Fibroblast of gingiva (primary cell): Measurements from ENCODE around the gene HACD3.
A peak's percentile ranks its signal among the peaks of the same experiment; 100 is the strongest.
"Not testable (repeated sequence)": the region's sequence is repeated elsewhere in the genome, so short reads cannot be mapped to it uniquely, and the experiment has no call there.

Experiments used
- DNase-seq: peaks from one replicate; pipeline ENCODE4 v3.0.0-alpha.2; 2011; ENCODE audit warnings: low read depth

Gene HACD3

GRCh38 chr15:65599677-65600076 lies 69.4 kb downstream of the HACD3 start:
- DNase-seq: no peak

- no peak for DNase-seq
These were observed 72.9 kb downstream of the HACD3 start for GRCh38 chr15:65603134-65603533.

- no peak for DNase-seq
These were observed 73.3 kb downstream of the HACD3 start for GRCh38 chr15:65603559-65603958.

GRCh38 chr15:65610871-65611718 lies 80.8 kb downstream of the HACD3 start, which contains the start of gene INTS14:
TSS of gene INTS14 (minus strand) at chr15:65611131. CDS start at chr15:65607380, 3,751 bp downstream.
- peak; percentile 97 for DNase-seq

- no peak for DNase-seq
These were observed 81.8 kb downstream of the HACD3 start for GRCh38 chr15:65611888-65612615.

DNA sequence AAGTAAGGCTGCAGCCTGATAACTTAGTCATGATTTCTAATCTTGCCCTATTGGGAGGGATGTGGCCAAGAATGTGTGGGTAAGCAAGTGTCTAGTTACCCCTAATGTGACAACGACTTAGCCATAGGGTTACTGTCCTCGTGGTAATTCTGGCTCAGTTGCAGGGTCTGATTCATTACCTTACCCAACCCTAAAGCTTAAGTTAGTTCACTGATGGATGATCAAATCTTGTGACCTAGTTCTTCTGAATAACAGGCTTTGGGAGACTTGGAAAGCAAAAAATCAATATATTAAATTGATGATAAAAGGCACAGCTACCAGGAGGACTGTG lies 82.3 kb downstream of the HACD3 start:
- peak; percentile 10 for DNase-seq

DNA sequence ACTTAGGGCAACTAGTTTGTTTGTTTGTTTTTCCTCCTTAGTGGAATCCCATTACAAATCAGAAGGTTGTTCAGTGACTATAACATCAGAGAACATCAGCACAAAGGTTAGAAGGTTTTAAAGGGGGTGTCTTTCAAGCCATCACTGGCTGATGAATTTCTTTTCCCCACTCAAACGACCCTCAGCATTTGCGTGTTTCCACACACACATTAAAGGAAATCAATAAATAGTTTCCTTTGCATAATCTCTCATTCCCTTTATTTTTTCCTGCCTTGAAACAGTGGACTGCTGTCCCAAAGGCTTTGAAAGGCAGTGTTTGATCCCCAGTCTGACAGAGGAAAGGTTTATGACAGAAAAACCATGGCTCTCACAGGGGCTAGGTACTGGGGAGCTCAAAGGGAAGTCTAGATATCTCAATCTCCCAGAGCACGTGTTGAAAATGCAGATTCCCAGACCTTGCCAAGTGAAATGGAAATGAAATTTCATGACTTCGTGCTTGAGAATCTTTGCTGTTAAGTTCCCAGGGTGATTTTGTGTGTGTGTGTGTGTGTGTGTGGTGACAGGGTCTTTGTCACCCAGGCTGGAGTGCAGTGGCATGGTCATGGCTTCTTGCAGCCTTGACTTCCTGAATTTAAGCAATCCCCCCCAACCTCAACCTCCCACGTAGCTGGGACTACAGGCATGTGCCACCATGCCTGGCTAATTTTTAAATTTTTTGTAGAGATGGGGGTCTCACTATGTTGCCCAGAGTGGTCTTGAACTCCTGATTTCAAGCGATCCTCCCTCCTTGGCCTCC lies 82.9 kb downstream of the HACD3 start:
- no peak for DNase-seq

GRCh38 chr15:65615887-65616286 lies 85.6 kb downstream of the HACD3 start:
- not testable (repeated sequence) for DNase-seq

GRCh38 chr15:65618560-65619109 lies 88.4 kb downstream of the HACD3 start:
- DNase-seq: no peak

DNA sequence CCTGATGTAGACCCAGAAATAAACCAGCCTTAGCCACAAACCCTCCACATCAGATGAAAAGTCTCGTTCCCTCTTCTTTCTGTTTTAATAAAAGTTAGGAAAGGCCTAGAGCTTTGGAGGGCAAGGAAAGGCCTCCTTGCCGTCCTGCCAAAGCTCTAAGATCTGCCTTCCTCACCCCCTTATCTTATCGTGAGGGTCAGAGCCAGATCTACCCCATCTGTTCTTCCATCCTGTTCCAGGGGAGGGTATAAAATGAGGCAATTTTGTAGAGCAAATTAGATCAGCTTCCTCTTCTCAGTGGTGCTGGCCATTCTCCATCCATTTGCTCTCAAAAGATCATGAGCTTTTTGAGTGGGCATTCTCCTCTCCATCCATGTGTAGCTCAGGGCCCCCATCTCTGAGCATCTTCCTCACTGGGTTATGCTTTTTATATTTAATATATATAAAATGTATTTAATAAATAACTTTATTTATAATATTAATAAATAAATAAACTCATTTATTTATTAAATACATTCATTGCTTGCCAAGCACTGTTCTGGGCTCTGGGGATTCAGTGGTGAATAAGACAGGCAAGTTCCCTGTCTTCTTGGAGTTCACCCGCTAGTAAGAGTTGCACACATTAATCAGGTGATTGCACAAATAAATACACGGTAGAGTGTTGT lies 89.5 kb downstream of the HACD3 start:
- no peak for DNase-seq

DNA sequence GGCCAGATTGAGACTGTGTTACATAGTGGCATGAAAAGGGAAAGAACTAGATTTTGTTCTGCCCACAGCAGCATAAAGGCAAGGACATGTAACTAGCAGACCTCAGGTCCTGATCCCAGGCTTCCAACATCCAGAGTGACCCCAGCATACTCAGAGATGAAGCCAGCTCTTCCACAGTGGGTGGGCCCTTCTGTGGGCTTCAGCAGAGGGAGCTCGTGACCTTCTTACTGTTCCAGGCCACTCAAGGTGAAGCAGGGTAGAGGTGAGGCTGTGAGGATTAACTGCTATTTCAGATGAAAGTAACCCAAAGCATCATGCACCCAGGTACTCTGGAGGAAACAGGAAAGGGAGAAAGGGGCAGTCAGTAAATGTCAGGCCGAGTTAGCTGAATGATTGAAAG lies 90.6 kb downstream of the HACD3 start:
- DNase-seq: no peak

DNA sequence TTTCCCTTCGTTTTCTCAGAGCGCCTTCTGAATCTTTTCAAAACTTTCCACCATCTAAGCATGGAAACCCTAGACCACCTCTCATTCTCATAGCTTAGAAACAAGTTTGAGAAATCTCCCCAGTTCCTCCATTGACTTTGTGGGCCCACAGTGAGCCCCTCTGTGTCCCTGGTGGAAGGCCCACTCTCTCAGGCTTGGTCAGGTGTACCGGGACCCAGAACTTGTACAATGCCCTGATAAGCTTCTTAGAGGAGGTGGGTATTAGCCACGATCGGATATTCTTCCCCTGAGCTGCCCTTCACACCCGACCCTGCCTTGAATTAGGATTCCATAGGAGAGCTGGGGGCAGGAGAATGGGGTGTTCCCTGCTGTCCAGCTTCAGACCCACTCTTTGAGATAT lies 91.4 kb downstream of the HACD3 start, which contains the start of gene SLC24A1:
SLC24A1 (plus strand) TSS at position 301 of the 400 bp plus-strand sequence. CDS start 2,143 bp downstream, outside the sequence.
- DNase-seq: no peak

DNA sequence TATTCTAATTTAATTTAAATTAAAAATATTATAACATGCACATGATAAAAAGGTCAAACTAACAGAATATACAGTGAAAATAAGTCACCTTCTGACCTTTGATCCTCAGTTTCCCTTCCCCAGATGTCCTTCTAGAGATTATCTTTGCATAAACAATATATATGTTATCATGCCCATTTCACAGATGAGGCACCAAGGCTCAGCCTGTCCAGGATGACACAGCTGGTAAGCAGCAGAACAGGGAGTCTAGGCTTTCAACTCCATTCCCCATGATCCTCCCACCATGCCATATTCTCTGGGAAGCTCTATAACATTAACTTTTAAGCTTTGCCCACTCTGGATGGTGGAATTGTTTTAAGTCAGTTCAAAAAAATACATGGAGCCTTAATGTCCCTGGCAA lies 92.8 kb downstream of the HACD3 start:
- no peak for DNase-seq

GRCh38 chr15:65626856-65627255 lies 96.6 kb downstream of the HACD3 start:
- DNase-seq: no peak
